Left lung (tissue), 10 donors: ENCODE results near the gene SLIT3. TPM values are rescaled to one million over a fixed set of nuclear protein-coding genes. Genes with fewer than 3 reads are reported as not detected.

Experiments
- ATAC-seq: fragments of 200-7000 bp; cut with Tn5 transposase; one replicate; pipeline ENCODE4 v1.9.1; 2020; ENCODE audit warnings: moderate library complexity
- DNase-seq, 4 donors: peaks; one replicate each; pipeline ENCODE4 v3.0.0-alpha.2; 2013 to 2020
- H3K27ac ChIP-seq, 2 donors: fragments of 200-600 bp; sonication (generic) in 1 of 2; one replicate each; pipeline versions ENCODE4 v1.5.0 to v1.8.0; 2020 to 2021
- H3K27me3 ChIP-seq, 2 donors: fragments of 200-600 bp; sonication (generic) in 1 of 2; one replicate each; pipeline versions ENCODE4 v1.5.0 to v1.8.0; 2020 to 2021
- H3K36me3 ChIP-seq, 2 donors: fragments of 200-600 bp; sonication (generic) in 1 of 2; one replicate each; pipeline versions ENCODE4 v1.5.0 to v1.8.0; 2020 to 2021
- H3K4me1 ChIP-seq, 2 donors: fragments of 200-600 bp; one replicate each; pipeline ENCODE4 v1.8.0; 2021
- H3K4me3 ChIP-seq, 2 donors: fragments of 200-600 bp; sonication (generic) in 1 of 2; one replicate each; pipeline versions ENCODE4 v1.5.0 to v1.8.0; 2020 to 2021; ENCODE audit warnings: mild to moderate bottlenecking in 1 of 2
- H3K9me3 ChIP-seq, 2 donors: fragments of 200-600 bp; sonication (generic) in 1 of 2; one replicate each; pipeline versions ENCODE4 v1.5.0 to v1.8.0; 2020 to 2021
- intact Hi-C, 2 donors: fragments of 100-400 bp; cut with DNase I; formaldehyde crosslinking; loops; one replicate each; pipeline versions ENCODE4 v1.11.2 to v1.14.2; 2022
- polyA plus RNA-seq, 6 donors: library from polyadenylated mRNA; unstranded; fragments of 120-200 nt; gene quantifications; one replicate each; pipeline ENCODE4 v1.2.1, GENCODE V29; 2013; ENCODE audit not compliant: insufficient read length in 6 of 6
- total RNA-seq, 2 donors: library from RNA; stranded (reverse); fragmentation: NEBNext Ultra II Directional; extraction: Animal tissue kit (Norgen Biotek cat#: 25700); gene quantifications; one replicate each; pipeline ENCODE4 v1.2.1, GENCODE V29; 2021
- TF ChIP-seq, protein P1 (sequence below), 2 donors: fragments of 200-600 bp; sonication (generic) in 1 of 2; IDR thresholded peaks; one replicate each; pipeline versions ENCODE4 v1.5.0 to v1.8.0; 2021; ENCODE audit warnings: antibody characterized with exemption in 2 of 2
- donor health status: DM: no; HTN: yes; CAD: no.
- donor health status: DM: no; HTN: no; CAD: no.

Gene SLIT3
- total and polyA plus RNA-seq, 8 donors: 37.6 to 77.1 (median 45.9) TPM

DNA sequence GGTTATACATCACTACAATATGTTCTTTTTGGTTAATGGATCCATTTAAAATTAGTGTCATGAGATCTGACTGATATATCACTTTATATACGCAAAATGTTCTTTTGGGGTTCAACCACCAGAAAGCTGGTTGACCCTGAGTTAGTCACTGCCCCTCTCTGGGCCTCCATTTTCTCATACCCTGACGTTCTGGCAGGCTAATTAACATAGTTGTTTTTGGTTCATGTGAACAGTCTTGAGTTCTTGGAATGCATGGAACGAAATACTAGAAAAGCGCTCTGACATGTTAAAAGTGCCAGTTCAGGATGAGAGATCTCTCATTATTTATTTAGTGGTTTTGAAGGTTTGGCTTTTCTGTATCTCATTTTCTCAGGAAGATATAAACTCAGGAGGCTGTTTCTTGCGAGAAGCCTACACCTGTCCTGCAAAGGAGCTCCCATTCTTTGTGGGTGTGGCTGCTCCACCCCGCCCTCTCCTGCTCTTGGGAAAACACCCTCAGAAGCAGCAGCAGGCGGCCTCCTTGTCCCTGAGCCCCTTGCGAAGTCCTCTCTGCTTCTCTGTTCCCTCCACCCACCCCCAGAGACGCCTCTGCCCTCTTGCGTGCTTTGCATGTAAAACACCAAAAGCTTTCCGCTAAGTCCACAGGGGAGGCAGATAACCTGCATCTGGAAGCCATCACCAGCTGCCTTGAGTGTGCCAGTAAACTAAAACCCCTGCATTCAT, 419.4 kb downstream of the SLIT3 start:
- DNase-seq (no peak), ATAC-seq (peak; percentile 32)
- intact Hi-C loops: no loop called here
- no peaks in the 10 kb centered on the region for H3K9me3 ChIP-seq
- H3K4me1 ChIP-seq: no peaks in the 10 kb centered on the region
- TF ChIP-seq, protein P1, sequence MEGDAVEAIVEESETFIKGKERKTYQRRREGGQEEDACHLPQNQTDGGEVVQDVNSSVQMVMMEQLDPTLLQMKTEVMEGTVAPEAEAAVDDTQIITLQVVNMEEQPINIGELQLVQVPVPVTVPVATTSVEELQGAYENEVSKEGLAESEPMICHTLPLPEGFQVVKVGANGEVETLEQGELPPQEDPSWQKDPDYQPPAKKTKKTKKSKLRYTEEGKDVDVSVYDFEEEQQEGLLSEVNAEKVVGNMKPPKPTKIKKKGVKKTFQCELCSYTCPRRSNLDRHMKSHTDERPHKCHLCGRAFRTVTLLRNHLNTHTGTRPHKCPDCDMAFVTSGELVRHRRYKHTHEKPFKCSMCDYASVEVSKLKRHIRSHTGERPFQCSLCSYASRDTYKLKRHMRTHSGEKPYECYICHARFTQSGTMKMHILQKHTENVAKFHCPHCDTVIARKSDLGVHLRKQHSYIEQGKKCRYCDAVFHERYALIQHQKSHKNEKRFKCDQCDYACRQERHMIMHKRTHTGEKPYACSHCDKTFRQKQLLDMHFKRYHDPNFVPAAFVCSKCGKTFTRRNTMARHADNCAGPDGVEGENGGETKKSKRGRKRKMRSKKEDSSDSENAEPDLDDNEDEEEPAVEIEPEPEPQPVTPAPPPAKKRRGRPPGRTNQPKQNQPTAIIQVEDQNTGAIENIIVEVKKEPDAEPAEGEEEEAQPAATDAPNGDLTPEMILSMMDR (IDR thresholded peaks at IDR 0.05): no peak
- H3K27ac ChIP-seq: no peak overlapping the region
- H3K4me3 ChIP-seq: no peak overlapping the region
- H3K36me3 ChIP-seq: no peaks in the 10 kb centered on the region
- H3K27me3 ChIP-seq: peaks cover 0 to 59% of the 10 kb centered on the region in 2 donors

DNA sequence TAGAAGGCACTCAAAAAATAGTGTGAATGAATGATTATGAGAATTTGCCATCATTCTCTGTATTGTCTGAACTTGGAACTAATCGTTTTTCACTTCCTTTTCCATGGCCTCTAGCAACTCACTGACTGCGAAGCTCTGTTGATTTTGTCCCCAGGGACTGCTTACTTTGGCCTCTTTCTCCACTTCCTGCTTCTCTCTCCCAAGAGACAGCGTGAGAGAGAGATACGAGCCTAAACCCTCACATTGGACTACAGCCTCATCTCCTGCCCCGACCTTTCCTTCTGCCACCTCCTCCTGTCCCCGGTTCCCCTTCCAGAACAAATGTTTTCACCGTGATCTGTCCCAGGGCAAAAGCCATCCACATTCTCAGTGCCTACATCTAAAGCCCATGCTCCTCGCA, 421.0 kb downstream of the SLIT3 start:
- TF ChIP-seq, protein P1 (IDR thresholded peaks at IDR 0.05): no peak
- H3K27ac ChIP-seq: no peak overlapping the region
- ATAC-seq (no peak), DNase-seq (peak in 1 of 4 donors; percentile 32)
- no peak overlapping the region for H3K4me3 ChIP-seq
- no peaks in the 10 kb centered on the region for H3K36me3 ChIP-seq
- peaks cover 0 to 67% of the 10 kb centered on the region in 2 donors for H3K27me3 ChIP-seq
- H3K9me3 ChIP-seq: no peaks in the 10 kb centered on the region
- intact Hi-C loops: no loop called here
- H3K4me1 ChIP-seq: no peaks in the 10 kb centered on the region

DNA sequence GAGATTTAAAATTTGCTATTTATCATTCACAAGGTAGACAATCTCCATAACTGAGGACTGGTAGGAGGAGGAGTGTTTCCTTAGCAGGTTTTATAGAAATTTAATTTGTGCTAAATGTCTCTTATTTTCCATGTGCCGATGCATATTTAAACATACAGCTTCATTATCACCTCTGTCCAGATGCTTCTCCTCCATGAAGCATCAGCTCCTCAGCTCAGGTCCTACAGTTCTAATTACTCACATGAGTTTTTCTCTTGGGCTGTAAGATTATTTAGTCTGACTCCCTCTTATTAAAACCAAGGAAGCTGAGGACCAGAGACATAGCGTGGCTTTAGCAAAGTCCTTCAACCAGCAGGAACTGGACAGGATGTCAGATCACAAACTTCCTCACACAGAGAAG, 421.6 kb downstream of the SLIT3 start:
- H3K4me1 ChIP-seq: no peaks in the 10 kb centered on the region
- H3K27me3 ChIP-seq: peaks cover 0 to 73% of the 10 kb centered on the region in 2 donors
- intact Hi-C loops: no loop called here
- DNase-seq: no peak
- H3K27ac ChIP-seq: no peak overlapping the region
- ATAC-seq: no peak
- no peaks in the 10 kb centered on the region for H3K36me3 ChIP-seq
- H3K4me3 ChIP-seq: no peak overlapping the region
- no peaks in the 10 kb centered on the region for H3K9me3 ChIP-seq
- TF ChIP-seq, protein P1 (IDR thresholded peaks at IDR 0.05): no peak

DNA sequence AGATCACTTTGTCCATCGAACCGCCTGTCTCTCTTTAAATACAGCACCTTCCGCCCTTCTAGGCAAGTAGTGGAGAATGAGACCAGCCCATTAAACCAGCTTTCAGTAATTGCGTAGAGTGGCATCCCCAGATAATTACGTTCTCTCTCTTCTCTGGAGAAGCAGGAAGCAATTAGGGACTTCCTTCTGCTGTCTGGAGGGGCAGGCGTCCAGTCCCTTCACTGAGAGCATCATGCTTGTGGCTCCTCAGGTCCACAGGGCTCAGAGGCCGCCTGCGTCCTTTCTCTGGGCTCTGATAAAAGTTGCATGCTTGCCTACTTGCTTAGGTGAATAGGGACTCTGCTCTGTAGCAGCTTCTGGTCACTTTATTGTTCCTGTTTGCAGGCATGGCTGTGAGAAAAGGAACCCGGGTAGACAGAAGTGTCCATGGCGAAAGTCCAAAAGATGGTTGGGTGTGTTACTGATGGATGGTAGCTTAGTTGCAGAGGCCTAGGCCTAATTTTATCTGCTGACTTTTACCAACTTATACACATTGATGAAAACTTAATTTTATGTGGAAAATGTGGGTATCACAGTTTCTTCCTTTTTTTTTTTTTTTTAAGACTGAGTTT, 422.7 kb downstream of the SLIT3 start:
- DNase-seq: no peak
- H3K4me1 ChIP-seq: no peaks in the 10 kb centered on the region
- no peaks in the 10 kb centered on the region for H3K36me3 ChIP-seq
- no peak for ATAC-seq
- H3K27me3 ChIP-seq: peaks cover 0 to 70% of the 10 kb centered on the region in 2 donors
- H3K27ac ChIP-seq: no peak overlapping the region
- H3K4me3 ChIP-seq: no peak overlapping the region
- intact Hi-C loops: no loop called here
- H3K9me3 ChIP-seq: no peaks in the 10 kb centered on the region
- TF ChIP-seq, protein P1 (IDR thresholded peaks at IDR 0.05): no peak

DNA sequence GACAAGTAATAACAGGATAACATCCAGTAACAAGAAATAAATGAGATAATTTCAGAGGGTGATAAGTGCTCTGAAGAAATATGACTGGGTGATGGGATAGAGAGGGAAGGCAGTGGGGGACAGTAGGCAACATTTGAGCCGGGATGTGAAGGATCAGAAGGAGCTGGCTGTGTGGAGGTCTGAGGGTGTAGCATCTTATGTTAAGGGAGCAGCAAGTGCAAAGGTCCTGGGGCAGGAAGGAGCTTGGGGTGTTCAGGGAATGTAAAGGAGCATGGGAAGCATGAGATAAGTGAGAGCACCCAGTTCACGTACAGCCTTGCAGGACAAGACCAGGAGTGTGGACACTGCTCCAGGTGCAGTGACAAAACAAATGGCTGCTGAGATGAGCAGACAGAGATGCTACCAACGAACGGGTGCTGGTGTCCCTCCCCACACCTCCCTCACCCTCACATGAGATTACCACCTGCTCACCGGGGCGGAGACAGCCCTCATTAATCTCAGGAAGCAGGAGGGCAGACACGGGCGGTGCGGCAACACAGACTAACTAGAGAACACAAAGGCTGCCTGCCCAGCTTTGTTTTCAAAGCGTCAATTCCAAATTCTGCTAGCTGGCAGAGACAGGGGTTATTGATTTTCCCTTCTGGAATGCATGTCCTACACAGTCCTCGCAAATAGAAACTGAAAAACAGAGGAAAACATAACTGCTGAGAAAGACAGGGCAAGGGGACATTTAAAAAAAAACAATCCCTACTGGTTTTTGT, 423.6 kb downstream of the SLIT3 start:
- TF ChIP-seq, protein P1 (IDR thresholded peaks at IDR 0.05): no peak
- Histone ChIP-seq H3K4me3 (no peak overlapping the region), H3K27me3 (peaks cover 0 to 69% of the 10 kb centered on the region in 2 donors), H3K9me3 (no peaks in the 10 kb centered on the region), H3K27ac (no peak overlapping the region), H3K4me1 (no peaks in the 10 kb centered on the region), H3K36me3 (no peaks in the 10 kb centered on the region)
- ATAC-seq (no peak), DNase-seq (no peak)
- intact Hi-C loops: no loop called here
